Liver (tissue), 9 donors: ENCODE measurements around the gene BTBD17. TPM values are rescaled to one million over a fixed set of nuclear protein-coding genes. Genes with fewer than 3 reads are reported as not detected.

ENCODE experiments used
- DNase-seq: peaks from one replicate; pipeline ENCODE4 v3.0.0-alpha.2; 2017; ENCODE audit warnings: low spot score
- H3K27ac ChIP-seq, 2 donors: one replicate each; pipeline ENCODE4 v1.7.0; 2013; ENCODE audit warnings: inconsistent platforms in 2 of 2, low read length in 2 of 2, control low read depth in 1 of 2, low read depth in 1 of 2, mild to moderate bottlenecking in 1 of 2
- H3K27me3 ChIP-seq, 4 donors: one replicate each; pipeline versions ENCODE4 v1.6.1 to v1.7.0; 2013; ENCODE audit warnings: low read length in 3 of 4, inconsistent platforms in 1 of 4, mild to moderate bottlenecking in 1 of 4, moderate library complexity in 1 of 4; ENCODE audit not compliant: control insufficient read depth in 4 of 4, insufficient read depth in 4 of 4
- H3K36me3 ChIP-seq, 4 donors: one replicate each; pipeline versions ENCODE4 v1.6.1 to v1.7.0; 2013; ENCODE audit warnings: low read length in 3 of 4, mild to moderate bottlenecking in 3 of 4, low read depth in 1 of 4, moderate library complexity in 1 of 4; ENCODE audit not compliant: control insufficient read depth in 4 of 4, insufficient read depth in 3 of 4
- H3K4me1 ChIP-seq, 4 donors: one replicate each; pipeline versions ENCODE4 v1.6.1 to v1.7.0; 2013; ENCODE audit warnings: low read length in 3 of 4, mild to moderate bottlenecking in 3 of 4, moderate library complexity in 1 of 4; ENCODE audit not compliant: control insufficient read depth in 4 of 4, insufficient read depth in 4 of 4
- H3K4me3 ChIP-seq, 3 donors: one replicate each; pipeline versions ENCODE4 v1.6.1 to v1.7.0; 2013; ENCODE audit warnings: low read length in 3 of 3, control low read depth in 1 of 3, low read depth in 1 of 3, mild to moderate bottlenecking in 1 of 3
- H3K9ac ChIP-seq, 2 donors: one replicate each; pipeline ENCODE4 v1.7.0; 2013; ENCODE audit warnings: low read length in 2 of 2, mild to moderate bottlenecking in 2 of 2, moderate library complexity in 2 of 2, control low read depth in 1 of 2, low read depth in 1 of 2
- H3K9me3 ChIP-seq, 4 donors: one replicate each; pipeline versions ENCODE4 v1.6.1 to v1.7.0; 2013; ENCODE audit warnings: low read length in 3 of 4; ENCODE audit not compliant: control insufficient read depth in 4 of 4
- ATF3 ChIP-seq: IDR thresholded peaks from 2 replicates; pipeline ENCODE4 v1.6.1; 2016; ENCODE audit warnings: antibody characterized with exemption
- CTCF ChIP-seq: fragments of 150-350 bp; IDR thresholded peaks from 2 replicates; pipeline ENCODE4 v1.5.1; 2017; ENCODE audit warnings: improper control_type of control experiment, low read depth, low read length; ENCODE audit not compliant: missing input control
- EGR1 ChIP-seq, 2 donors: IDR thresholded peaks; 2 replicates each; pipeline ENCODE4 v1.6.1; 2016 to 2018; ENCODE audit warnings: antibody characterized with exemption in 2 of 2, low read depth in 2 of 2
- FOXA2 ChIP-seq: IDR thresholded peaks from 2 replicates; pipeline ENCODE4 v1.6.1; 2016; ENCODE audit warnings: antibody characterized with exemption
- GABPA ChIP-seq, 2 donors: IDR thresholded peaks in 1 of 2; conservative IDR thresholded peaks in 1 of 2; 2 replicates each; pipeline ENCODE4 v1.6.1; 2016; ENCODE audit warnings: antibody characterized with exemption in 2 of 2, mild to moderate bottlenecking in 1 of 2, moderate library complexity in 1 of 2
- HNF4A ChIP-seq, 2 donors: conservative IDR thresholded peaks; 2 replicates each; pipeline ENCODE4 v1.6.1; 2016; ENCODE audit warnings: antibody characterized with exemption in 2 of 2, mild to moderate bottlenecking in 2 of 2
- HNF4G ChIP-seq: IDR thresholded peaks from 2 replicates; pipeline ENCODE4 v1.6.1; 2016; ENCODE audit warnings: antibody characterized with exemption
- JUND ChIP-seq, 2 donors: IDR thresholded peaks; 2 replicates each; pipeline ENCODE4 v1.6.1; 2016; ENCODE audit warnings: antibody characterized with exemption in 2 of 2
- MAX ChIP-seq: IDR thresholded peaks from 2 replicates; pipeline ENCODE4 v1.6.1; 2016; ENCODE audit warnings: antibody characterized with exemption
- NR2F2 ChIP-seq: IDR thresholded peaks from 2 replicates; pipeline ENCODE4 v1.6.1; 2016; ENCODE audit warnings: antibody characterized with exemption
- RAD21 ChIP-seq, 2 donors: IDR thresholded peaks; 2 replicates each; pipeline ENCODE4 v1.6.1; 2016; ENCODE audit warnings: antibody characterized with exemption in 2 of 2, mild to moderate bottlenecking in 2 of 2
- RXRA ChIP-seq, 2 donors: IDR thresholded peaks; 2 replicates each; pipeline ENCODE4 v1.6.1; 2017 to 2018; ENCODE audit warnings: antibody characterized with exemption in 2 of 2, mild to moderate bottlenecking in 1 of 2
- SP1 ChIP-seq: IDR thresholded peaks from 2 replicates; pipeline ENCODE4 v1.6.1; 2018; ENCODE audit warnings: antibody characterized with exemption, mild to moderate bottlenecking
- TAF1 ChIP-seq: conservative IDR thresholded peaks from 2 replicates; pipeline ENCODE4 v1.6.1; 2016; ENCODE audit warnings: antibody characterized with exemption, mild to moderate bottlenecking
- ZBTB33 ChIP-seq: IDR thresholded peaks from 2 replicates; pipeline ENCODE4 v1.6.1; 2016; ENCODE audit warnings: antibody characterized with exemption
- WGBS: extraction: QIAGEN DNeasy Blood & Tissue Kit; methylation state at CpG from one replicate; pipeline ENCODE4 v1.1.7; 2013; 5-methylcytosine and 5-hydroxymethylcytosine counted together
- polyA plus RNA-seq, 2 donors: library from polyadenylated mRNA; stranded (reverse) in 1 of 2; unstranded in 1 of 2; fragments of 200-250 nt in 1 of 2; fragments of >200 nt in 1 of 2; fragmentation: Nextera tagmentation in 1 of 2; extraction: Ambion mirVana in 1 of 2; gene quantifications; one replicate each; pipeline versions ENCODE4 v1.2.1 to v1.2.3, GENCODE V29; 2013 to 2015
- total RNA-seq, 2 donors: library from RNA; depleted of rRNA; stranded (reverse); fragments of >200 nt; gene quantifications; one replicate each; pipeline ENCODE4 v1.2.3, GENCODE V29; 2014
- donor health status: healthy.
- donor health status: healthy.
- donor health status: healthy.
- donor health status: healthy.
- donor health status: healthy.

Gene BTBD17
- total and polyA plus RNA-seq, 4 donors = not detected

GRCh38 chr17:74357466-74357809 is 4.2 kb downstream of the BTBD17 start:
- 19% methylated on average over 32 of the region's 32 CpGs for WGBS
- Histone ChIP-seq H3K36me3 (no peaks in the 10 kb centered on the region), H3K27me3 (peaks cover 1 to 8% (median 6%) of the 10 kb centered on the region in 4 donors), H3K4me1 (peaks cover 2 to 11% (median 6%) of the 10 kb centered on the region in 4 donors), H3K4me3 (peak overlapping the region in 1 of 3 donors; percentile 20), H3K9me3 (no peaks in the 10 kb centered on the region), H3K27ac (no peak overlapping the region), H3K9ac (no peak overlapping the region)
- DNase-seq = no peak
- TF ChIP-seq RXRA (IDR thresholded peaks at IDR 0.05) = no peak
- TF ChIP-seq EGR1 (IDR thresholded peaks at IDR 0.05; ENCODE audit: low read depth in 2 of 2) = no peak

GRCh38 chr17:74356646-74357465 is 4.8 kb downstream of the BTBD17 start:
- H3K9me3 ChIP-seq = no peaks in the 10 kb centered on the region
- no peak overlapping the region for H3K9ac ChIP-seq
- H3K27me3 ChIP-seq = peaks cover 3 to 8% (median 6%) of the 10 kb centered on the region in 4 donors
- peak overlapping the region in 1 of 3 donors; percentile 20 for H3K4me3 ChIP-seq
- no peaks in the 10 kb centered on the region for H3K36me3 ChIP-seq
- no peak for TF ChIP-seq RXRA (IDR thresholded peaks at IDR 0.05)
- TF ChIP-seq SP1 = no peak
- TF ChIP-seq EGR1 (IDR thresholded peaks at IDR 0.05; ENCODE audit: low read depth in 2 of 2) = no peak
- TF ChIP-seq HNF4A (conservative IDR thresholded peaks at IDR 0.05) = no peak
- TF ChIP-seq TAF1 = no peak
- no peak for TF ChIP-seq RAD21 (IDR thresholded peaks at IDR 0.05)
- no peak for TF ChIP-seq NR2F2
- TF ChIP-seq FOXA2 = no peak
- no peak for TF ChIP-seq MAX
- WGBS = 4% methylated on average over 105 of the region's 105 CpGs
- DNase-seq = no peak
- no peak overlapping the region for H3K27ac ChIP-seq
- peaks cover 2 to 11% (median 6%) of the 10 kb centered on the region in 4 donors for H3K4me1 ChIP-seq

GRCh38 chr17:74355065-74355464 is 6.6 kb downstream of the BTBD17 start:
- Histone ChIP-seq H3K9me3 (no peaks in the 10 kb centered on the region), H3K36me3 (no peaks in the 10 kb centered on the region), H3K4me3 (no peak overlapping the region), H3K27ac (no peak overlapping the region), H3K9ac (no peak overlapping the region), H3K27me3 (peaks cover 3 to 9% (median 4%) of the 10 kb centered on the region in 4 donors), H3K4me1 (peaks cover 2 to 11% (median 6%) of the 10 kb centered on the region in 4 donors)
- no peak for DNase-seq
- WGBS = 84% methylated on average over 8 of the region's 8 CpGs
- TF ChIP-seq RAD21 (IDR thresholded peaks at IDR 0.05) = no peak
- TF ChIP-seq HNF4G = no peak
- TF ChIP-seq TAF1 = no peak
- TF ChIP-seq RXRA (IDR thresholded peaks at IDR 0.05) = no peak
- TF ChIP-seq JUND (IDR thresholded peaks at IDR 0.05) = no peak
- no peak for TF ChIP-seq GABPA (IDR thresholded peaks at IDR 0.05 in 1 of 2, conservative IDR thresholded peaks at IDR 0.05 in 1 of 2)
- no peak for TF ChIP-seq CTCF
- TF ChIP-seq NR2F2 = no peak
- TF ChIP-seq ZBTB33 = no peak
- TF ChIP-seq ATF3 = no peak
